Fibroblast of lung (primary cell): ENCODE measurements around the gene SLC6A17.

Experiments
- EZH2 ChIP-seq: IDR thresholded peaks from 2 replicates; pipeline ENCODE4 v1.5.1; 2012; ENCODE audit warnings: low read length, control low read depth, mild to moderate bottlenecking; ENCODE audit errors: missing control alignments
- TF ChIP-seq, protein P1 (sequence below), 2 donors: IDR thresholded peaks in 1 of 2; conservative IDR thresholded peaks in 1 of 2; 1 replicate in 1 of 2; 2 replicates in 1 of 2; pipeline ENCODE4 v1.5.1; 2011 to 2012; ENCODE audit warnings: low read length in 2 of 2, control low read depth in 1 of 2, inconsistent platforms in 1 of 2, low read depth in 1 of 2, mild to moderate bottlenecking in 1 of 2

DNA sequence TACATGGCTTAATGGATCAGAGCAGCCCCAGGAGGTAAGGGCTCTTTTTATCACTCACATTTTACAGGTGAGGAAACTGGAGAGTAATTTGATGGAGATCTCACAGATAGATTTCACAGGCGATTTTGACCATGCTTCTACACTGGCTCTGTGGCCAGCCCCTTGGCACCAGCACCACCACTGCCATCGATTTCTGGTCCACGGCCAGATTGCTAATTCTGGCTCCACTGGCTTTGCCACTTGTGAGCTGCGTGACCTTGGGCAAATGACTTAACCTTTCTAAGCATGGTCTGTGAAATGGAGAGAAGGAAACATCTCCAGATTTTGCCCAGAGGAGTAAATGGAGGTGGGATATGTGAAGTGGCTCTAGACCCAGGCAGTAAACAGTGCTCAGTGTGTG lies 92.4 kb downstream of the SLC6A17 start:
- TF ChIP-seq, protein P1, sequence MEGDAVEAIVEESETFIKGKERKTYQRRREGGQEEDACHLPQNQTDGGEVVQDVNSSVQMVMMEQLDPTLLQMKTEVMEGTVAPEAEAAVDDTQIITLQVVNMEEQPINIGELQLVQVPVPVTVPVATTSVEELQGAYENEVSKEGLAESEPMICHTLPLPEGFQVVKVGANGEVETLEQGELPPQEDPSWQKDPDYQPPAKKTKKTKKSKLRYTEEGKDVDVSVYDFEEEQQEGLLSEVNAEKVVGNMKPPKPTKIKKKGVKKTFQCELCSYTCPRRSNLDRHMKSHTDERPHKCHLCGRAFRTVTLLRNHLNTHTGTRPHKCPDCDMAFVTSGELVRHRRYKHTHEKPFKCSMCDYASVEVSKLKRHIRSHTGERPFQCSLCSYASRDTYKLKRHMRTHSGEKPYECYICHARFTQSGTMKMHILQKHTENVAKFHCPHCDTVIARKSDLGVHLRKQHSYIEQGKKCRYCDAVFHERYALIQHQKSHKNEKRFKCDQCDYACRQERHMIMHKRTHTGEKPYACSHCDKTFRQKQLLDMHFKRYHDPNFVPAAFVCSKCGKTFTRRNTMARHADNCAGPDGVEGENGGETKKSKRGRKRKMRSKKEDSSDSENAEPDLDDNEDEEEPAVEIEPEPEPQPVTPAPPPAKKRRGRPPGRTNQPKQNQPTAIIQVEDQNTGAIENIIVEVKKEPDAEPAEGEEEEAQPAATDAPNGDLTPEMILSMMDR (conservative IDR thresholded peaks at IDR 0.05 in 1 of 2, IDR thresholded peaks at IDR 0.05 in 1 of 2; ENCODE audit: low read depth in 1 of 2, low read length in 2 of 2), result no peak
- TF ChIP-seq EZH2, result no peak
